DND-41 (cell line): ENCODE measurements around the gene DOCK7.

ENCODE experiments used
- EZH2 ChIP-seq: IDR thresholded peaks from 3 replicates; pipeline ENCODE4 v1.6.1; 2012; ENCODE audit warnings: borderline replicate concordance, low read depth, mild to moderate bottlenecking, moderate library complexity, low read length, inconsistent platforms; ENCODE audit not compliant: severe bottlenecking
- TF ChIP-seq, protein P1 (sequence below): IDR thresholded peaks from 2 replicates; pipeline ENCODE4 v1.5.1; 2012; ENCODE audit warnings: borderline replicate concordance, low read length, moderate library complexity, mild to moderate bottlenecking; ENCODE audit not compliant: poor library complexity, severe bottlenecking; ENCODE audit errors: extremely low read depth

DNA sequence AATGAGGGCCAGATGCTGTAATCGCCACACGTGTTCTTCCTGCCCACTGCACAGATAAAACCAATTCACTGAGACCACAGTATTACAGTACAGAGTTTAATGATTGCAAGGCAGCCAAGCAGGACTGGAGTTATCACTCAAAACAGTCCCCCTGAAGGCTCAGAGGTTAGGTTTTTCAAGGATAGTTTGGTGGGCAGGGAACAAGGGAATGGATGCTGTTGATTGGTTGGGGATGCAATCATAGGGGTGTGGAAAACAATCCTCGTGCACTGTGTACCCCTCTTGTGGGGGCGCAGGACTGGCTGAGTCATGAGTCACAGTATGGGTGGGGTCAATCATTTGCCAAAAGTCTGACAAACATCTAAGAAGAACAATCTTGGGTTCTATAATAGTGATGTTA lies 263.8 kb downstream of the DOCK7 start:
- TF ChIP-seq, protein P1, sequence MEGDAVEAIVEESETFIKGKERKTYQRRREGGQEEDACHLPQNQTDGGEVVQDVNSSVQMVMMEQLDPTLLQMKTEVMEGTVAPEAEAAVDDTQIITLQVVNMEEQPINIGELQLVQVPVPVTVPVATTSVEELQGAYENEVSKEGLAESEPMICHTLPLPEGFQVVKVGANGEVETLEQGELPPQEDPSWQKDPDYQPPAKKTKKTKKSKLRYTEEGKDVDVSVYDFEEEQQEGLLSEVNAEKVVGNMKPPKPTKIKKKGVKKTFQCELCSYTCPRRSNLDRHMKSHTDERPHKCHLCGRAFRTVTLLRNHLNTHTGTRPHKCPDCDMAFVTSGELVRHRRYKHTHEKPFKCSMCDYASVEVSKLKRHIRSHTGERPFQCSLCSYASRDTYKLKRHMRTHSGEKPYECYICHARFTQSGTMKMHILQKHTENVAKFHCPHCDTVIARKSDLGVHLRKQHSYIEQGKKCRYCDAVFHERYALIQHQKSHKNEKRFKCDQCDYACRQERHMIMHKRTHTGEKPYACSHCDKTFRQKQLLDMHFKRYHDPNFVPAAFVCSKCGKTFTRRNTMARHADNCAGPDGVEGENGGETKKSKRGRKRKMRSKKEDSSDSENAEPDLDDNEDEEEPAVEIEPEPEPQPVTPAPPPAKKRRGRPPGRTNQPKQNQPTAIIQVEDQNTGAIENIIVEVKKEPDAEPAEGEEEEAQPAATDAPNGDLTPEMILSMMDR = no peak
- TF ChIP-seq EZH2 = no peak
